SU-DHL-6 (cell line): Measurements from ENCODE around the gene CPVL.

Experiments used
- H2AFZ ChIP-seq: fragments of 200-600 bp; sonication (generic); 2 replicates; pipeline ENCODE4 v1.6.1; 2014; ENCODE audit warnings: low read depth, mild to moderate bottlenecking, moderate library complexity, mixed read lengths, antibody characterized with exemption, low read length; ENCODE audit not compliant: severe bottlenecking
- H3F3A ChIP-seq: fragments of 200-600 bp; shearing (Covaris generic); 2 replicates; pipeline ENCODE4 v1.6.0; 2016; ENCODE audit warnings: antibody characterized with exemption, mild to moderate bottlenecking; ENCODE audit not compliant: insufficient read depth
- H3K27ac ChIP-seq: fragments of 200-600 bp; sonication (generic); 2 replicates; pipeline ENCODE4 v1.5.1; 2016; ENCODE audit warnings: low read depth, mild to moderate bottlenecking, low read length, moderate library complexity, mixed read lengths
- H3K27me3 ChIP-seq: fragments of 200-600 bp; sonication (generic), shearing (Covaris generic); 2 replicates; pipeline ENCODE4 v1.6.0; 2014; ENCODE audit warnings: mild to moderate bottlenecking, low read length
- H3K36me3 ChIP-seq: fragments of 200-600 bp; sonication (generic); 2 replicates; pipeline ENCODE4 v1.6.1; 2014; ENCODE audit warnings: mild to moderate bottlenecking, low read length, mixed read lengths
- H3K4me2 ChIP-seq: fragments of 300-600, 200-600 bp; shearing (Covaris generic), sonication (generic); 2 replicates; pipeline ENCODE4 v1.6.0; 2014; ENCODE audit warnings: low read length, low read depth, mild to moderate bottlenecking; ENCODE audit not compliant: poor library complexity, severe bottlenecking
- H3K4me3 ChIP-seq: fragments of 200-600 bp; sonication (generic); 2 replicates; pipeline ENCODE4 v1.5.1; 2014; ENCODE audit warnings: antibody characterized with exemption, low read length, mild to moderate bottlenecking, mixed read lengths; ENCODE audit not compliant: insufficient read depth, poor library complexity, severe bottlenecking
- H3K79me2 ChIP-seq: fragments of 200-600 bp; sonication (generic); 2 replicates; pipeline ENCODE4 v1.6.1; 2014; ENCODE audit warnings: mild to moderate bottlenecking, low read length, moderate library complexity; ENCODE audit not compliant: insufficient read depth
- H3K9ac ChIP-seq: fragments of 200-600 bp; sonication (generic); 2 replicates; pipeline ENCODE4 v1.7.0; 2014; ENCODE audit warnings: mild to moderate bottlenecking, low read length
- H3K9me2 ChIP-seq: fragments of 200-600 bp; sonication (generic); replicated peaks from 2 replicates; pipeline ENCODE4 v1.6.1; 2014; ENCODE audit warnings: low read length; ENCODE audit not compliant: insufficient read depth
- H3K9me3 ChIP-seq: fragments of 200-600 bp; sonication (generic); 2 replicates; pipeline ENCODE4 v1.6.1; 2014; ENCODE audit warnings: low read length, mixed read lengths; ENCODE audit not compliant: insufficient read depth
- H4K20me1 ChIP-seq: fragments of 200-600 bp; sonication (generic); 2 replicates; pipeline ENCODE4 v1.6.1; 2014; ENCODE audit warnings: low read depth, mild to moderate bottlenecking, antibody characterized with exemption, low read length, moderate library complexity, mixed read lengths
- EZH2phosphoT487 ChIP-seq: fragments of 200-600 bp; sonication (generic), shearing (Covaris generic); conservative IDR thresholded peaks from 2 replicates; pipeline ENCODE4 v1.6.1; 2018; ENCODE audit warnings: mild to moderate bottlenecking, antibody characterized with exemption, low read length, moderate library complexity, mixed read lengths
- TF ChIP-seq, protein P1 (sequence below): fragments of 200-600 bp; sonication (generic); IDR thresholded peaks from one replicate; pipeline ENCODE4 v1.5.1; 2017; ENCODE audit warnings: antibody characterized with exemption, mild to moderate bottlenecking, low read length, moderate library complexity; ENCODE audit not compliant: insufficient read depth, poor library complexity, severe bottlenecking

Gene CPVL

GRCh38 chr7:29146057-29146706, at the start of gene CPVL:
TSS of gene CPVL (minus strand) at chr7:29146537. CDS start at chr7:29121061, 25,476 bp downstream.
- H3K36me3 ChIP-seq = no peaks in the 10 kb centered on the region
- no peak within 1 kb of the TSS for H3K9ac ChIP-seq
- H2AFZ ChIP-seq = no peak within 1 kb of the TSS
- H3K79me2 ChIP-seq = no peaks in the 10 kb centered on the region
- H3K4me2 ChIP-seq = peak within 1 kb of the TSS; percentile 12
- no peak within 1 kb of the TSS for H3K27ac ChIP-seq
- H4K20me1 ChIP-seq = no peaks in the 10 kb centered on the region
- no peaks in the 10 kb centered on the region for H3K9me3 ChIP-seq
- no peak within 1 kb of the TSS for H3K4me3 ChIP-seq
- no peaks in the 10 kb centered on the region for H3F3A ChIP-seq
- H3K9me2 ChIP-seq = no peaks in the 10 kb centered on the region
- H3K27me3 ChIP-seq = no peaks in the 10 kb centered on the region
- no peak for TF ChIP-seq EZH2phosphoT487
- TF ChIP-seq, protein P1, sequence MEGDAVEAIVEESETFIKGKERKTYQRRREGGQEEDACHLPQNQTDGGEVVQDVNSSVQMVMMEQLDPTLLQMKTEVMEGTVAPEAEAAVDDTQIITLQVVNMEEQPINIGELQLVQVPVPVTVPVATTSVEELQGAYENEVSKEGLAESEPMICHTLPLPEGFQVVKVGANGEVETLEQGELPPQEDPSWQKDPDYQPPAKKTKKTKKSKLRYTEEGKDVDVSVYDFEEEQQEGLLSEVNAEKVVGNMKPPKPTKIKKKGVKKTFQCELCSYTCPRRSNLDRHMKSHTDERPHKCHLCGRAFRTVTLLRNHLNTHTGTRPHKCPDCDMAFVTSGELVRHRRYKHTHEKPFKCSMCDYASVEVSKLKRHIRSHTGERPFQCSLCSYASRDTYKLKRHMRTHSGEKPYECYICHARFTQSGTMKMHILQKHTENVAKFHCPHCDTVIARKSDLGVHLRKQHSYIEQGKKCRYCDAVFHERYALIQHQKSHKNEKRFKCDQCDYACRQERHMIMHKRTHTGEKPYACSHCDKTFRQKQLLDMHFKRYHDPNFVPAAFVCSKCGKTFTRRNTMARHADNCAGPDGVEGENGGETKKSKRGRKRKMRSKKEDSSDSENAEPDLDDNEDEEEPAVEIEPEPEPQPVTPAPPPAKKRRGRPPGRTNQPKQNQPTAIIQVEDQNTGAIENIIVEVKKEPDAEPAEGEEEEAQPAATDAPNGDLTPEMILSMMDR = no peak

DNA sequence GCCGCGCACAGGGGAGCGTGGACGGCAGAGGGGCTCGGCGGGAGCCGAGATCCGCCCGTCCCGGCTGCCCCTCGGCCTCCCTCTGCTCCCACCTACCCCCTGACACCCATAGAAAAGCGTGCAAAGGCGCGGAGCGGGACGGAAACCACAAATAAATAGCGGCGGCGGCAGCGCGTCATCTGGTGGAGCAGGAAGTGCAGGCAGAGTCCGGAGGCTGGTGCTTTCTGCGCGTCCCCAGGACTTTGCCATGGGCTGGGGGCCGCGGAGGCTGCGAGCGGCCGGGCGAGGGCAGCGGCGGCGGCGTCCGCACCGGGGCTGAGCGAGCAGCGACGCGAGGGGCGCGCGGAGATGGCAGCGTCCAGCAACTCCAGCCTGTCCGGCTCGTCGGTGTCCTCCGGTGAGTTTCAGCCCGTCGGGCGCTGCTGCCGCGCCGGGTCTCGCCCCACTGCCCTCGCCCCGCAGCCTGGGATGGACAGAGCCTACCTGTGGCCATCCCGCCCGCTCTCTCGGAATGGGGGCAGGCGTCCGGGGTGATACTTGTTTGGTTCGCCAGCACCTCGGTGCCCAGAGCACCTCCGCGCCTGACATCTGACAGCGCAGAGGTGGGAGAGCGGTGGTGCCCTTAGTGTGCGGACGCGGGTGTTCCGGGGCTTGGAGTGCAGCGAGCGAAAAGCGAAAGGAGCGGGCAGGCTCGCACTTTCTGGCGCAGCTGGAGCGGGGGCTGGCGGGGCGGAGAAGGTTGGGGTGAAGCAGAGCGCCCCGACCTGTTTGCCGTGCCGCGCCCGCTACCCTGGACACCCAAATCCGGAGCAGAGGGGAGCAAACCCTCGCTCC, 48.5 kb upstream of the CPVL start, which contains the start of gene CHN2:
CHN2 (plus strand) TSS at position 182 of the 834 bp plus-strand sequence.
- Histone ChIP-seq H3K27ac (no peak within 1 kb of the TSS), H3K4me2 (no peak within 1 kb of the TSS), H3K9me2 (no peaks in the 10 kb centered on the region), H3F3A (no peaks in the 10 kb centered on the region), H4K20me1 (no peaks in the 10 kb centered on the region), H2AFZ (no peak within 1 kb of the TSS), H3K36me3 (no peaks in the 10 kb centered on the region), H3K79me2 (no peaks in the 10 kb centered on the region), H3K9me3 (no peaks in the 10 kb centered on the region), H3K9ac (no peak within 1 kb of the TSS), H3K27me3 (no peaks in the 10 kb centered on the region), H3K4me3 (no peak within 1 kb of the TSS)
- no peak for TF ChIP-seq EZH2phosphoT487
- TF ChIP-seq, protein P1 = no peak

GRCh38 chr7:29194206-29194593, 47.9 kb upstream of the CPVL start:
- Histone ChIP-seq H3K27ac (no peak overlapping the region), H3K9me3 (no peaks in the 10 kb centered on the region)

More at GRCh38 chr7:29194206-29194593, 47.9 kb upstream of the CPVL start:
- H3K79me2 ChIP-seq = no peaks in the 10 kb centered on the region
- H4K20me1 ChIP-seq = no peaks in the 10 kb centered on the region
- no peak overlapping the region for H3K4me2 ChIP-seq
- no peak overlapping the region for H3K9ac ChIP-seq
- no peak overlapping the region for H3K4me3 ChIP-seq
- TF ChIP-seq, protein P1 = no peak
- no peak for TF ChIP-seq EZH2phosphoT487
- H2AFZ ChIP-seq = no peak overlapping the region
- no peaks in the 10 kb centered on the region for H3F3A ChIP-seq
- no peaks in the 10 kb centered on the region for H3K36me3 ChIP-seq
- no peaks in the 10 kb centered on the region for H3K27me3 ChIP-seq
- no peaks in the 10 kb centered on the region for H3K9me2 ChIP-seq
